ENCODE measurements around the gene RANBP17. TPM values are rescaled to one million over a fixed set of nuclear protein-coding genes. Genes with fewer than 3 reads are reported as not detected.
A peak's percentile ranks its signal among the peaks of the same experiment; 100 is the strongest.

RANBP17 gene
- total and polyA plus RNA-seq, 2 experiments from 2014 or later = 3.7 to 3.8 TPM

GRCh38 chr5:171312129-171312974, 450.5 kb downstream of the RANBP17 start:
- no peak overlapping the region for H3K27ac ChIP-seq
- H3F3A ChIP-seq (ENCODE audit: insufficient read depth) = no peaks in the 10 kb centered on the region
- 5 to 7% methylated on average over 71 to 74 of the region's 74 CpGs for WGBS, 2 experiments (ENCODE audit: low coverage in 1 of 2, low lambda C conversion rate in 2 of 2, missing lambda C conversion rate in 2 of 2)
- H3K4me1 ChIP-seq (ENCODE audit: insufficient read depth) = peaks cover 3% of the 10 kb centered on the region; the same call in 1 of the 2 replicates
- no peaks in the 10 kb centered on the region for H3K79me2 ChIP-seq (ENCODE audit: insufficient read depth)
- H3K9me3 ChIP-seq (ENCODE audit: low read depth) = no peaks in the 10 kb centered on the region
- H3K27me3 ChIP-seq (replicated peaks; ENCODE audit: insufficient read depth) = peaks cover 92% of the 10 kb centered on the region
- in situ Hi-C loops (cut with MboI) = no loop called here
- H3K4me2 ChIP-seq (ENCODE audit: unreplicated experiment) = no peak overlapping the region
- H2AFZ ChIP-seq = no peak overlapping the region
- TF ChIP-seq EZH2phosphoT487 (IDR thresholded peaks at IDR 0.05; ENCODE audit: insufficient read depth, low read depth) (no peak), EZH2 (IDR thresholded peaks at IDR 0.05; ENCODE audit: insufficient read depth, poor library complexity, severe bottlenecking) (no peak)
- no peaks in the 10 kb centered on the region for H3K9me2 ChIP-seq (ENCODE audit: insufficient read depth)
- no peak overlapping the region for H3K9ac ChIP-seq
- H3K4me3 ChIP-seq = no peak overlapping the region
- no peaks in the 10 kb centered on the region for H4K20me1 ChIP-seq (ENCODE audit: insufficient read depth)
- H3K36me3 ChIP-seq (ENCODE audit: low read depth) = no peaks in the 10 kb centered on the region
- DNase-seq = no peak

- Histone ChIP-seq H3F3A (ENCODE audit: insufficient read depth) (no peaks in the 10 kb centered on the region), H3K4me2 (ENCODE audit: unreplicated experiment) (no peak overlapping the region), H3K27me3 (replicated peaks; ENCODE audit: insufficient read depth) (peaks cover 92% of the 10 kb centered on the region), H3K36me3 (ENCODE audit: low read depth) (no peaks in the 10 kb centered on the region), H3K27ac (no peak overlapping the region), H3K4me1 (ENCODE audit: insufficient read depth) (peaks cover 3% of the 10 kb centered on the region; the same call in 1 of the 2 replicates), H3K9ac (no peak overlapping the region), H4K20me1 (ENCODE audit: insufficient read depth) (no peaks in the 10 kb centered on the region), H3K9me2 (ENCODE audit: insufficient read depth) (no peaks in the 10 kb centered on the region), H2AFZ (no peak overlapping the region), H3K79me2 (ENCODE audit: insufficient read depth) (no peaks in the 10 kb centered on the region), H3K4me3 (no peak overlapping the region), H3K9me3 (ENCODE audit: low read depth) (no peaks in the 10 kb centered on the region)
- TF ChIP-seq EZH2phosphoT487 (IDR thresholded peaks at IDR 0.05; ENCODE audit: insufficient read depth, low read depth) = no peak
- TF ChIP-seq EZH2 (IDR thresholded peaks at IDR 0.05; ENCODE audit: insufficient read depth, poor library complexity, severe bottlenecking) = no peak
- WGBS, 2 experiments (ENCODE audit: low coverage in 1 of 2, low lambda C conversion rate in 2 of 2, missing lambda C conversion rate in 2 of 2) = 18 to 19% methylated on average over 36 to 37 of the region's 37 CpGs
- DNase-seq = no peak
- in situ Hi-C loops (cut with MboI) = no loop called here
Measured at GRCh38 chr5:171313481-171314206, 451.8 kb downstream of the RANBP17 start.

DNA sequence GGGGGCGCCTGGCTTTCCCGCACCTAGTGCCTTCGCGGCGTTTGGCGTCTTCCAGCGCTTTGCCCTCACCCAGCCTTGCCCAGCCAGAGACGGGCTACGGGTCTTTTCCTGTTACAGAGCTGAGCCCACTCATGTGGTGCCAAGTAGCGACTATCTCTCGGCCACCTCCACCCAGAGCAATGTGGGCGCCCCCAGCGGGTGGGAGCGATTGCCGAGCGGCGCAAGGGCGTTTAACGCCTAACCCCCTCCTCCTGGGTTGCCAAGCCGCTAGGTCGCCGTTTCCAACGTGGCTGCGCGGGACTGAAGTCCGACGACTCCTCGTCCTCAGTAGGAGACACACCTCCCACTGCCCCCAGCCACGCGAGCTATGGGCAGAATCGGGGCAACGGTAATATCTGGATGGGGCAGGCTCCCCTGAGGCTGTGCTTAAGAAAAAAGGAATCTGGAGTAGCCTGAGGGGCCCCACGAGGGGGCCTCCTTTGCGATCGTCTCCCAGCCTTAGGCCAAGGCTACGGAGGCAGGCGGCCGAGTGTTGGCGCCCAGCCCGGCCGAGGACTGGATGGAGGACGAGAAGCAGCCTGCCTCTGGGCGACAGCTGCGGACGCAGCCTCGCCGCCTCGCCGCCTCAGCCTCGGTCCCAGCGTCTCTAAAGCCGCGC, 453.0 kb downstream of the RANBP17 start:
- WGBS, 2 experiments (ENCODE audit: low coverage in 1 of 2, low lambda C conversion rate in 2 of 2, missing lambda C conversion rate in 2 of 2) = 8 to 9% methylated on average over 48 to 50 of the region's 53 CpGs
- no peak for TF ChIP-seq EZH2phosphoT487 (IDR thresholded peaks at IDR 0.05; ENCODE audit: insufficient read depth, low read depth)
- no peak for TF ChIP-seq EZH2 (IDR thresholded peaks at IDR 0.05; ENCODE audit: insufficient read depth, poor library complexity, severe bottlenecking)
- Histone ChIP-seq H2AFZ (peak overlapping the region; percentile 51; the same call in 1 of the 2 replicates), H3K9me3 (ENCODE audit: low read depth) (no peaks in the 10 kb centered on the region), H3K27me3 (replicated peaks; ENCODE audit: insufficient read depth) (peaks cover 92% of the 10 kb centered on the region), H3K79me2 (ENCODE audit: insufficient read depth) (no peaks in the 10 kb centered on the region), H3K9ac (no peak overlapping the region), H3K4me3 (no peak overlapping the region), H3F3A (ENCODE audit: insufficient read depth) (no peaks in the 10 kb centered on the region), H3K4me1 (ENCODE audit: insufficient read depth) (peaks cover 3% of the 10 kb centered on the region; the same call in 1 of the 2 replicates), H4K20me1 (ENCODE audit: insufficient read depth) (no peaks in the 10 kb centered on the region), H3K27ac (no peak overlapping the region), H3K4me2 (ENCODE audit: unreplicated experiment) (no peak overlapping the region), H3K9me2 (ENCODE audit: insufficient read depth) (no peaks in the 10 kb centered on the region), H3K36me3 (ENCODE audit: low read depth) (no peaks in the 10 kb centered on the region)
- in situ Hi-C loops (cut with MboI) = no loop called here
- DNase-seq = no peak

GRCh38 chr5:171315386-171315891, 453.6 kb downstream of the RANBP17 start:
- no peak overlapping the region for H3K9ac ChIP-seq

More at GRCh38 chr5:171315386-171315891, 453.6 kb downstream of the RANBP17 start:
- H3F3A ChIP-seq (ENCODE audit: insufficient read depth) = no peaks in the 10 kb centered on the region
- peak overlapping the region; percentile 51; the same call in 1 of the 2 replicates for H2AFZ ChIP-seq
- H3K9me2 ChIP-seq (ENCODE audit: insufficient read depth) = no peaks in the 10 kb centered on the region
- no peak for DNase-seq
- WGBS, 2 experiments (ENCODE audit: low coverage in 1 of 2, low lambda C conversion rate in 2 of 2, missing lambda C conversion rate in 2 of 2) = 4 to 5% methylated on average over 35 to 36 of the region's 36 CpGs
- H3K27me3 ChIP-seq (replicated peaks; ENCODE audit: insufficient read depth) = peaks cover 93% of the 10 kb centered on the region
- no peak overlapping the region for H3K4me3 ChIP-seq
- H3K27ac ChIP-seq = no peak overlapping the region
- H3K4me2 ChIP-seq (ENCODE audit: unreplicated experiment) = no peak overlapping the region
- peaks cover 3% of the 10 kb centered on the region; the same call in 1 of the 2 replicates for H3K4me1 ChIP-seq (ENCODE audit: insufficient read depth)
- H3K79me2 ChIP-seq (ENCODE audit: insufficient read depth) = no peaks in the 10 kb centered on the region
- no peaks in the 10 kb centered on the region for H4K20me1 ChIP-seq (ENCODE audit: insufficient read depth)
- H3K9me3 ChIP-seq (ENCODE audit: low read depth) = no peaks in the 10 kb centered on the region
- H3K36me3 ChIP-seq (ENCODE audit: low read depth) = no peaks in the 10 kb centered on the region
- TF ChIP-seq EZH2 (IDR thresholded peaks at IDR 0.05; ENCODE audit: insufficient read depth, poor library complexity, severe bottlenecking) (peak; percentile 82), EZH2phosphoT487 (IDR thresholded peaks at IDR 0.05; ENCODE audit: insufficient read depth, low read depth) (no peak)
- in situ Hi-C loops (cut with MboI) = no loop called here
